MCF 10A (cell line): ENCODE data around the gene OSM. TPM values are rescaled to one million over a fixed set of nuclear protein-coding genes. Genes with fewer than 3 reads are reported as not detected.
A peak's percentile ranks its signal among the peaks of the same experiment; 100 is the strongest.

Experiments used
- BruUV-seq: library from RNA; stranded (reverse); fragments of 400-500 nt; replicated peaks from 2 replicates; lab custom pipeline; 2021; lab: Mats Ljungman, UMichigan
- CTCF ChIA-PET: fragments of 300-600 bp; sonication (Branson Sonifier 250); formaldehyde crosslinking; extraction: SDS; loops from one replicate; lab custom pipeline; 2021; ENCODE audit warnings: antibody characterized with exemption, inconsistent platforms; lab: Yijun Ruan, JAX
- POLR2A ChIA-PET: fragments of 300-600, 350-650 bp; sonication (Branson Sonifier 250); formaldehyde crosslinking; extraction: SDS; loops from one replicate; lab custom pipeline; 2020; ENCODE audit warnings: antibody characterized with exemption, inconsistent platforms; lab: Yijun Ruan, JAX
- DNase-seq: peaks from one replicate; pipeline ENCODE4 v3.0.0-alpha.2; 2018; ENCODE audit not compliant: unreplicated experiment
- H3K27ac Mint-ChIP-seq: one replicate; pipeline ENCODE4 v1.8.0; 2022; ENCODE audit warnings: mild to moderate bottlenecking, low read depth, mixed read lengths; ENCODE audit not compliant: unreplicated experiment
- H3K27me3 Mint-ChIP-seq: one replicate; pipeline ENCODE4 v1.8.0; 2022; ENCODE audit warnings: mixed read lengths; ENCODE audit not compliant: insufficient read depth, unreplicated experiment
- H3K36me3 Mint-ChIP-seq: one replicate; pipeline ENCODE4 v1.8.0; 2022; ENCODE audit warnings: mild to moderate bottlenecking, moderate library complexity, mixed read lengths; ENCODE audit not compliant: insufficient read depth, unreplicated experiment
- H3K4me1 Mint-ChIP-seq: one replicate; pipeline ENCODE4 v1.8.0; 2022; ENCODE audit warnings: mixed read lengths; ENCODE audit not compliant: insufficient read depth, unreplicated experiment
- H3K4me3 Mint-ChIP-seq: one replicate; pipeline ENCODE4 v1.8.0; 2022; ENCODE audit warnings: mild to moderate bottlenecking, moderate library complexity, mixed read lengths; ENCODE audit not compliant: unreplicated experiment
- H3K9me3 Mint-ChIP-seq: one replicate; pipeline ENCODE4 v1.8.0; 2022; ENCODE audit warnings: mixed read lengths; ENCODE audit not compliant: unreplicated experiment
- CTCF ChIP-seq: fragments of 200-600 bp; IDR thresholded peaks from one replicate; pipeline ENCODE4 v1.8.0; 2022; ENCODE audit warnings: antibody characterized with exemption, mild to moderate bottlenecking; ENCODE audit not compliant: unreplicated experiment
- intact Hi-C: fragments of 100-400 bp; cut with micrococcal nuclease; formaldehyde crosslinking; loops from 2 replicates; pipeline ENCODE4 v1.14.1; 2022
- total RNA-seq: library from RNA; stranded (reverse); gene quantifications from 2 replicates; pipeline ENCODE4 v1.2.3, GENCODE V29; 2022

Gene OSM
- total RNA-seq, 1 experiment from 2014 or later = not detected

DNA sequence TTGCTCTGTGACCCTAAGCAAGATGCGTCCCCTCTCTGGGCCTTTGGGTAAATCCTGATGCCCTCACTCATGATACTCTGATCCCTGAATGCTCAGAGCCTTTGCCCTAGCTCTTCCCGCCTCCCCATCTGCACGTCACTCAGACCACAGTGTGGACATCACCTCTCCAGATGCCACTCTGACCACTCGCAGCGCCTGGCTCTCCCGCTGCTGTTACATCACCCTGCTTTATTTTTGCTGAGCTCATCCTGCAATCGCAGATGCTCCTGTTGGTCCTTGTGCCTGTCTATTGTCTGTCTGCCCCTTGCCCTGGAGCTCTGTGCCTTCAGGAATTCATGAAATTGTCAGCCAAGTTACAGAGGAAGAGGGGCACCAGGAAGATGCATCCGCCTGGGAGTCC is 5.5 kb downstream of the OSM start:
- no peaks in the 10 kb centered on the region for H3K9me3 Mint-ChIP-seq
- intact Hi-C loops = no loop called here
- POLR2A ChIA-PET = interaction anchor here (0.9 to 1.5 kb wide), 2 partner anchors 67 to 96 kb away, joined by 3 to 4 read pairs; partner anchors contain the start of genes CCDC157 and SF3A1
- CTCF ChIA-PET = interaction anchor here (0.5 to 2.4 kb wide), 13 partner anchors 12 to 592 kb away, joined by 3 to 12 read pairs (median 4); no protein-coding TSS in a partner anchor
- H3K4me3 Mint-ChIP-seq = no peak overlapping the region
- BruUV-seq = no TSS peak
- no peak overlapping the region for H3K27ac Mint-ChIP-seq
- no peaks in the 10 kb centered on the region for H3K36me3 Mint-ChIP-seq
- H3K27me3 Mint-ChIP-seq = no peaks in the 10 kb centered on the region
- no peak for TF ChIP-seq CTCF
- peaks cover 6% of the 10 kb centered on the region for H3K4me1 Mint-ChIP-seq
- peak; percentile 25 for DNase-seq

DNA sequence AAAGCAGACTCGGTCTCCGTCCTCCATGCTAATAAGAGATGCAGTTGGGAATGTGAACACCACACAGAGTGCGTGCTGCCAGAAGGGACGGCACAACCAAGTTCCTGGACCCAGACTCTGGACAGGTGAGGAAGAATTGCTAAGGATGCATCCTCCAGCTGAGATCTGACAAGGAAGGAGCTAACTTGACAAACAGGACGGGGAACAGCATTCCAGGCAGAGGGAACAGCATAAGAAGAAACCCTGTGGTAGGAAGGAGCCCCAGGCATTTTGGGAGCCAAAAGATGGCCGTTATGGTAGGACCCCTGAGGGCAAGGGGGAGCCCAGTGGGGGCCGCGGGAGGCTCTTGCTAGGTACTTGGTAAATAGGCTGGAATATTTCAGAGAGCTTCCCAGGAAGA is 6.0 kb downstream of the OSM start:
- H3K27me3 Mint-ChIP-seq = no peaks in the 10 kb centered on the region
- TF ChIP-seq CTCF = no peak
- H3K4me1 Mint-ChIP-seq = peaks cover 6% of the 10 kb centered on the region
- intact Hi-C loops = no loop called here
- H3K27ac Mint-ChIP-seq = no peak overlapping the region
- DNase-seq = no peak
- ChIA-PET CTCF (interaction anchor here (0.5 to 2.4 kb wide), 10 partner anchors 12 to 591 kb away, joined by 3 to 12 read pairs (median 4); no protein-coding TSS in a partner anchor), POLR2A (interaction anchor here (0.9 to 1.5 kb wide), 2 partner anchors 67 to 96 kb away, joined by 3 to 4 read pairs; partner anchors contain the start of genes CCDC157 and SF3A1)
- no peak overlapping the region for H3K4me3 Mint-ChIP-seq
- BruUV-seq = no TSS peak
- no peaks in the 10 kb centered on the region for H3K9me3 Mint-ChIP-seq
- no peaks in the 10 kb centered on the region for H3K36me3 Mint-ChIP-seq

DNA sequence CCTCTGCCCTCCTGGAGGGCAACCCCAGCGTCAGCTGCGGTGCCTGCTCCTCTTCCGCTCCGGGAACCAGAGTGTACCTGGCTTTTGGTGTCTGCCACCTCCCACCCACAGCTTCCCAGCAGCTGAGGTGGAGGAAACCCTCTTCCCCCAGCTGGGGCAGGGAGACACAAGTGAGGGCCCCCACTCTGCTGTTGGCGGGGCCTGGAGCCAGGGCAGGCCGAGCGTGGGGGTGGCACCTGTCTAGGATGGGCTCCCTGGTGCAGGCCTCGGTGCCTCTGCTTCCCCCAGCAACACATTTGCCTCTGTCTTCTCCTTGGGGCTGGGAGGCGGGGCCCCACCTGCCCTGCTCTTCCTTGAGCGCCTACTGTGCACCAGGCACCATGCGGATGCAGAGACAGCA is 6.4 kb downstream of the OSM start:
- no peaks in the 10 kb centered on the region for H3K9me3 Mint-ChIP-seq
- intact Hi-C loops = no loop called here
- peaks cover 6% of the 10 kb centered on the region for H3K4me1 Mint-ChIP-seq
- no peak for DNase-seq
- no peaks in the 10 kb centered on the region for H3K36me3 Mint-ChIP-seq
- no peak overlapping the region for H3K4me3 Mint-ChIP-seq
- no peak for TF ChIP-seq CTCF
- BruUV-seq = no TSS peak
- POLR2A ChIA-PET = interaction anchor here (1.2 kb wide), 1 partner anchor 72 kb away, joined by 3 read pairs; no protein-coding TSS in a partner anchor
- no peaks in the 10 kb centered on the region for H3K27me3 Mint-ChIP-seq
- H3K27ac Mint-ChIP-seq = no peak overlapping the region
- CTCF ChIA-PET = interaction anchor here (0.5 to 2.4 kb wide), 7 partner anchors 28 to 1075 kb away, joined by 3 to 12 read pairs (median 5); no protein-coding TSS in a partner anchor

GRCh38 chr22:30254314-30254713 is 12.3 kb downstream of the OSM start:
- no peak overlapping the region for H3K27ac Mint-ChIP-seq
- no peaks in the 10 kb centered on the region for H3K9me3 Mint-ChIP-seq
- peaks cover 10% of the 10 kb centered on the region for H3K4me1 Mint-ChIP-seq
- no peaks in the 10 kb centered on the region for H3K36me3 Mint-ChIP-seq
- no peaks in the 10 kb centered on the region for H3K27me3 Mint-ChIP-seq
- intact Hi-C loops = no loop called here
- ChIA-PET POLR2A (no interaction called here), CTCF (interaction anchor here (1.2 kb wide), 1 partner anchor 26 kb away, joined by 4 read pairs; no protein-coding TSS in a partner anchor)
- BruUV-seq = no TSS peak
- TF ChIP-seq CTCF = no peak
- DNase-seq = no peak
- H3K4me3 Mint-ChIP-seq = no peak overlapping the region
